Sigmoid colon (tissue), 7 donors: ENCODE measurements around the gene TECTB. TPM values are rescaled to one million over a fixed set of nuclear protein-coding genes. Genes with fewer than 3 reads are reported as not detected.

Experiments used
- DNase-seq: peaks from one replicate; pipeline ENCODE4 v3.0.0-alpha.2; 2019
- H3K27ac ChIP-seq, 4 donors: fragments of 200-600 bp; sonication (generic); one replicate each; pipeline ENCODE4 v1.5.1; 2016 to 2019; ENCODE audit warnings: mild to moderate bottlenecking in 1 of 4
- H3K27me3 ChIP-seq, 3 donors: fragments of 200-600 bp; sonication (generic); one replicate each; pipeline ENCODE4 v1.5.1; 2019; ENCODE audit warnings: mild to moderate bottlenecking in 1 of 3
- H3K36me3 ChIP-seq, 4 donors: fragments of 200-600 bp; sonication (generic); one replicate each; pipeline ENCODE4 v1.5.1; 2016 to 2019
- H3K4me1 ChIP-seq, 4 donors: fragments of 200-600 bp; sonication (generic); one replicate each; pipeline ENCODE4 v1.5.1; 2017 to 2019
- H3K4me3 ChIP-seq, 4 donors: fragments of 200-600 bp; sonication (generic); one replicate each; pipeline ENCODE4 v1.5.1; 2017 to 2019; ENCODE audit warnings: mild to moderate bottlenecking in 2 of 4, moderate library complexity in 1 of 4
- H3K9me3 ChIP-seq, 4 donors: fragments of 200-600 bp in 3 of 4; sonication (generic) in 3 of 4; one replicate each; pipeline versions ENCODE4 v1.5.1 to v1.6.1; 2013 to 2019
- CTCF ChIP-seq, 4 experiments: fragments of 450-650 bp in 3 of 4; fragments of 200-600 bp in 1 of 4; IDR thresholded peaks; one replicate each; pipeline ENCODE4 v1.5.1; 2016 to 2019; ENCODE audit warnings: antibody characterized with exemption in 4 of 4, mild to moderate bottlenecking in 3 of 4, moderate library complexity in 2 of 4
- EP300 ChIP-seq, 4 donors: sonication (generic); formaldehyde crosslinking; IDR thresholded peaks; one replicate each; pipeline ENCODE4 v1.6.1; 2017; ENCODE audit warnings: antibody characterized with exemption in 4 of 4
- POLR2A ChIP-seq, 2 donors: fragments of 450-650 bp; IDR thresholded peaks; one replicate each; pipeline ENCODE4 v1.6.1; 2016; ENCODE audit warnings: antibody characterized with exemption in 2 of 2, mild to moderate bottlenecking in 2 of 2, moderate library complexity in 2 of 2
- POLR2AphosphoS5 ChIP-seq, 4 donors: sonication (generic); formaldehyde crosslinking; IDR thresholded peaks; one replicate each; pipeline ENCODE4 v1.6.1; 2017; ENCODE audit warnings: antibody characterized with exemption in 4 of 4
- WGBS, 2 donors: extraction: QIAGEN DNeasy Blood & Tissue Kit; methylation state at CpG; one replicate each; pipeline ENCODE4 v1.1.7; 2013; 5-methylcytosine and 5-hydroxymethylcytosine counted together
- intact Hi-C: fragments of 100-400 bp; cut with DNase I; formaldehyde crosslinking; loops from one replicate; pipeline ENCODE4 v1.15.1; 2023
- polyA plus RNA-seq, 3 donors: library from polyadenylated mRNA; stranded (reverse); fragments of 200-250 nt; gene quantifications; one replicate each; pipeline ENCODE4 v1.2.3, GENCODE V29; 2013
- total RNA-seq, 4 donors: library from RNA; depleted of rRNA; stranded (reverse); fragments of >200 nt; gene quantifications; one replicate each; pipeline ENCODE4 v1.1.0, GENCODE V29; 2016
- donor health status: healthy with polysubstance abuse.
- donor health status: Bipolar disorder and iron deficiency.
- donor health status: healthy.

Gene TECTB
- total and polyA plus RNA-seq, 7 donors: not detected

- Histone ChIP-seq H3K27me3 (no peaks in the 10 kb centered on the region), H3K4me3 (no peak overlapping the region), H3K9me3 (no peaks in the 10 kb centered on the region), H3K27ac (no peak overlapping the region), H3K36me3 (no peaks in the 10 kb centered on the region), H3K4me1 (no peaks in the 10 kb centered on the region)
- 9 to 42% methylated on average over 4 of the region's 4 CpGs for WGBS, 2 donors
- intact Hi-C loops: no loop called here
- TF ChIP-seq POLR2AphosphoS5 (IDR thresholded peaks at IDR 0.05): no peak
- no peak for DNase-seq
Measured at GRCh38 chr10:112335868-112336265, 52.7 kb downstream of the TECTB start.

GRCh38 chr10:112336556-112337201 lies 53.5 kb downstream of the TECTB start:
- Histone ChIP-seq H3K4me1 (no peaks in the 10 kb centered on the region), H3K27me3 (no peaks in the 10 kb centered on the region), H3K36me3 (no peaks in the 10 kb centered on the region), H3K9me3 (no peaks in the 10 kb centered on the region), H3K4me3 (no peak overlapping the region), H3K27ac (no peak overlapping the region)
- no peak for TF ChIP-seq POLR2A (IDR thresholded peaks at IDR 0.05)
- no peak for TF ChIP-seq EP300 (IDR thresholded peaks at IDR 0.05)
- no peak for TF ChIP-seq CTCF (IDR thresholded peaks at IDR 0.05)
- no peak for TF ChIP-seq POLR2AphosphoS5 (IDR thresholded peaks at IDR 0.05)
- intact Hi-C loops: no loop called here
- no peak for DNase-seq
- 22 to 66% methylated on average over 5 of the region's 5 CpGs for WGBS, 2 donors

GRCh38 chr10:112338957-112339356 lies 55.8 kb downstream of the TECTB start:
- no peak overlapping the region for H3K4me3 ChIP-seq
- H3K4me1 ChIP-seq: no peaks in the 10 kb centered on the region
- H3K36me3 ChIP-seq: no peaks in the 10 kb centered on the region
- TF ChIP-seq CTCF (IDR thresholded peaks at IDR 0.05) (no peak), POLR2A (IDR thresholded peaks at IDR 0.05) (no peak), POLR2AphosphoS5 (IDR thresholded peaks at IDR 0.05) (no peak), EP300 (IDR thresholded peaks at IDR 0.05) (no peak)
- H3K27me3 ChIP-seq: no peaks in the 10 kb centered on the region
- H3K27ac ChIP-seq: no peak overlapping the region
- intact Hi-C loops: no loop called here
- DNase-seq: no peak
- H3K9me3 ChIP-seq: no peaks in the 10 kb centered on the region
- WGBS, 2 donors: 24 to 64% methylated on average over 3 of the region's 3 CpGs

GRCh38 chr10:112340601-112341000 lies 57.4 kb downstream of the TECTB start:
- Histone ChIP-seq H3K9me3 (no peaks in the 10 kb centered on the region), H3K27ac (no peak overlapping the region), H3K36me3 (no peaks in the 10 kb centered on the region), H3K27me3 (no peaks in the 10 kb centered on the region), H3K4me3 (no peak overlapping the region), H3K4me1 (no peaks in the 10 kb centered on the region)
- DNase-seq: no peak
- TF ChIP-seq CTCF (IDR thresholded peaks at IDR 0.05) (no peak), POLR2AphosphoS5 (IDR thresholded peaks at IDR 0.05) (no peak), POLR2A (IDR thresholded peaks at IDR 0.05) (no peak), EP300 (IDR thresholded peaks at IDR 0.05) (no peak)
- whole genome bisulfite sequencing, 2 donors: 90% methylated on average over 2 of the region's 2 CpGs
- intact Hi-C loops: no loop called here

GRCh38 chr10:112343056-112343806 lies 60.0 kb downstream of the TECTB start:
- TF ChIP-seq EP300 (IDR thresholded peaks at IDR 0.05): no peak
- no peak for TF ChIP-seq POLR2A (IDR thresholded peaks at IDR 0.05)
- TF ChIP-seq POLR2AphosphoS5 (IDR thresholded peaks at IDR 0.05): no peak
- no peak for TF ChIP-seq CTCF (IDR thresholded peaks at IDR 0.05)
- Histone ChIP-seq H3K4me1 (no peaks in the 10 kb centered on the region), H3K27me3 (no peaks in the 10 kb centered on the region), H3K27ac (no peak overlapping the region), H3K9me3 (no peaks in the 10 kb centered on the region), H3K4me3 (no peak overlapping the region), H3K36me3 (no peaks in the 10 kb centered on the region)
- 46 to 62% methylated on average over 5 of the region's 5 CpGs for WGBS, 2 donors
- intact Hi-C loops: no loop called here
- DNase-seq: no peak
